CD14-positive monocyte (primary cell): ENCODE measurements around the gene ANKRD23. TPM values are rescaled to one million over a fixed set of nuclear protein-coding genes. Genes with fewer than 3 reads are reported as not detected.
A peak's percentile ranks its signal among the peaks of the same experiment; 100 is the strongest.

ENCODE experiments used
- DNase-seq, 3 donors: peaks; one replicate each; pipeline ENCODE4 v3.0.0-alpha.2; 2011 to 2022
- H2AFZ ChIP-seq: 2 replicates; pipeline ENCODE4 v1.6.0; 2012; ENCODE audit warnings: mild to moderate bottlenecking, low read depth, low read length, inconsistent platforms; ENCODE audit not compliant: insufficient read depth, poor library complexity, severe bottlenecking
- H3K27ac ChIP-seq, 2 donors: 1 replicate in 1 of 2; 2 replicates in 1 of 2; pipeline ENCODE4 v1.5.1; 2012 to 2013; ENCODE audit warnings: low read length in 2 of 2, control low read depth in 1 of 2, inconsistent platforms in 1 of 2, low read depth in 1 of 2, mild to moderate bottlenecking in 1 of 2
- H3K27me3 ChIP-seq, 2 donors: one replicate each; pipeline versions ENCODE4 v1.6.0 to v1.6.1; 2011 to 2013; ENCODE audit warnings: low read length in 2 of 2; ENCODE audit not compliant: control insufficient read depth in 2 of 2, insufficient read depth in 2 of 2
- H3K36me3 ChIP-seq, 2 donors: replicated peaks in 1 of 2; 1 replicate in 1 of 2; 2 replicates in 1 of 2; pipeline versions ENCODE4 v1.5.1 to v1.6.1; 2012 to 2013; ENCODE audit warnings: low read length in 2 of 2, control low read depth in 1 of 2, inconsistent platforms in 1 of 2, mild to moderate bottlenecking in 1 of 2; ENCODE audit not compliant: insufficient read depth in 2 of 2, control insufficient read depth in 1 of 2
- H3K4me1 ChIP-seq, 2 donors: 1 replicate in 1 of 2; 2 replicates in 1 of 2; pipeline versions ENCODE4 v1.5.1 to v1.6.1; 2012 to 2013; ENCODE audit warnings: low read length in 2 of 2, control low read depth in 1 of 2, inconsistent platforms in 1 of 2, mild to moderate bottlenecking in 1 of 2, moderate library complexity in 1 of 2; ENCODE audit not compliant: insufficient read depth in 2 of 2, control insufficient read depth in 1 of 2
- H3K4me2 ChIP-seq: replicated peaks from 2 replicates; pipeline ENCODE3; 2012; ENCODE audit warnings: low read length, moderate library complexity, mild to moderate bottlenecking; ENCODE audit not compliant: poor library complexity, severe bottlenecking; ENCODE audit errors: extremely low read depth
- H3K4me3 ChIP-seq, 3 experiments: fragments of 200-600 bp in 1 of 3; sonication (generic) in 1 of 3; replicated peaks in 1 of 3; 1 replicate in 2 of 3; 2 replicates in 1 of 3; pipeline ENCODE4 v1.5.1; 2011 to 2013; ENCODE audit warnings: low read length in 3 of 3, mild to moderate bottlenecking in 3 of 3, control low read depth in 2 of 3, low read depth in 2 of 3, inconsistent platforms in 1 of 3, moderate library complexity in 1 of 3
- H3K79me2 ChIP-seq: 2 replicates; pipeline ENCODE4 v1.6.0; 2012; ENCODE audit warnings: mild to moderate bottlenecking, control low read depth, inconsistent platforms, low read length, moderate library complexity; ENCODE audit not compliant: insufficient read depth
- H3K9ac ChIP-seq: 2 replicates; pipeline ENCODE4 v1.6.0; 2017; ENCODE audit warnings: low read length, mild to moderate bottlenecking; ENCODE audit not compliant: insufficient read depth, poor library complexity, severe bottlenecking
- H3K9me3 ChIP-seq, 2 donors: replicated peaks in 1 of 2; 1 replicate in 1 of 2; 2 replicates in 1 of 2; pipeline versions ENCODE4 v1.5.1 to v1.6.1; 2012 to 2013; ENCODE audit warnings: low read length in 2 of 2, control low read depth in 1 of 2; ENCODE audit not compliant: control insufficient read depth in 1 of 2, insufficient read depth in 1 of 2
- H4K20me1 ChIP-seq: 2 replicates; pipeline ENCODE4 v1.6.0; 2012; ENCODE audit warnings: mild to moderate bottlenecking, low read length, control low read depth, moderate library complexity; ENCODE audit not compliant: insufficient read depth
- H3K27ac Mint-ChIP-seq, 7 donors: one replicate each; pipeline ENCODE4 v1.8.0; 2020; ENCODE audit warnings: mild to moderate bottlenecking in 7 of 7, mixed read lengths in 7 of 7, moderate library complexity in 6 of 7, inconsistent platforms in 2 of 7
- H3K27me3 Mint-ChIP-seq, 3 donors: one replicate each; pipeline ENCODE4 v1.8.0; 2021 to 2022; ENCODE audit warnings: low read depth in 3 of 3, mild to moderate bottlenecking in 3 of 3, mixed read lengths in 3 of 3, moderate library complexity in 3 of 3, inconsistent platforms in 1 of 3
- H3K36me3 Mint-ChIP-seq, 2 donors: one replicate each; pipeline ENCODE4 v1.8.0; 2020; ENCODE audit warnings: mixed read lengths in 2 of 2, inconsistent platforms in 1 of 2, mild to moderate bottlenecking in 1 of 2
- H3K4me1 Mint-ChIP-seq: one replicate; pipeline ENCODE4 v1.8.0; 2020; ENCODE audit warnings: mild to moderate bottlenecking, mixed read lengths
- H3K4me3 Mint-ChIP-seq, 2 donors: one replicate each; pipeline ENCODE4 v1.8.0; 2020; ENCODE audit warnings: mild to moderate bottlenecking in 2 of 2, mixed read lengths in 2 of 2, moderate library complexity in 1 of 2
- H3K9me3 Mint-ChIP-seq, 7 donors: one replicate each; pipeline ENCODE4 v1.8.0; 2020 to 2022; ENCODE audit warnings: mixed read lengths in 7 of 7, mild to moderate bottlenecking in 6 of 7, moderate library complexity in 6 of 7, inconsistent platforms in 2 of 7
- CTCF ChIP-seq: fragments of 200-600 bp; IDR thresholded peaks from one replicate; pipeline ENCODE4 v1.8.0; 2022; ENCODE audit warnings: antibody characterized with exemption, mild to moderate bottlenecking
- WGBS: methylation state at CpG from one replicate; pipeline ENCODE4 v1.1.5; 2013; ENCODE audit warnings: missing lambda C conversion rate; ENCODE audit not compliant: insufficient coverage; 5-methylcytosine and 5-hydroxymethylcytosine counted together
- intact Hi-C, 2 donors: fragments of 100-400 bp; cut with micrococcal nuclease; formaldehyde crosslinking; loops; one replicate each; pipeline versions ENCODE4 v1.15.0 to v1.15.1; 2023
- polyA plus RNA-seq, 3 donors: library from polyadenylated mRNA; depleted of rRNA in 1 of 3; unstranded in 2 of 3; stranded (reverse) in 1 of 3; fragments of 300-500 nt in 2 of 3; fragments of >200 nt in 1 of 3; fragmentation: Illumina TruSeq in 2 of 3; gene quantifications; 1 replicate in 2 of 3; 2 replicates in 1 of 3; pipeline ENCODE4 v1.2.3, GENCODE V29; 2012 to 2021

ANKRD23 gene
- polyA plus RNA-seq, 3 donors = 1.4 TPM; not detected in 2

- H3K9ac ChIP-seq = no peak overlapping the region
- peak overlapping the region in 4 of 7 donors; percentile 16 to 89 (median 49) for H3K27ac Mint-ChIP-seq
- peaks cover 35% of the 10 kb centered on the region for H3K4me1 Mint-ChIP-seq
- H3K4me2 ChIP-seq = no peak overlapping the region
- peaks cover 26 to 83% of the 10 kb centered on the region in 2 donors for H3K27me3 ChIP-seq
- H3K27me3 Mint-ChIP-seq = peaks cover 57 to 96% (median 74%) of the 10 kb centered on the region in 3 donors
- H3K4me3 Mint-ChIP-seq = peak overlapping the region in 1 of 2 donors; percentile 67
- 29% methylated on average over 8 of the region's 8 CpGs for WGBS
- no peak overlapping the region for H3K4me3 ChIP-seq
- H3K36me3 Mint-ChIP-seq = peaks cover 0 to 2% of the 10 kb centered on the region in 2 donors
- TF ChIP-seq CTCF = no peak
- DNase-seq = peak; percentile 66 to 92 (median 77)
- no peak overlapping the region for H2AFZ ChIP-seq
- H3K9me3 ChIP-seq = peaks cover 0 to 10% of the 10 kb centered on the region in 2 donors
- H3K79me2 ChIP-seq = no peaks in the 10 kb centered on the region
- intact Hi-C loops = no loop called here
- H4K20me1 ChIP-seq = no peaks in the 10 kb centered on the region
- H3K36me3 ChIP-seq = no peaks in the 10 kb centered on the region
- peaks cover 31 to 43% of the 10 kb centered on the region in 2 donors for H3K4me1 ChIP-seq
- peaks cover 0 to 17% (median 0%) of the 10 kb centered on the region in 7 donors for H3K9me3 Mint-ChIP-seq
- H3K27ac ChIP-seq = no peak overlapping the region
These were observed 29.9 kb upstream of the ANKRD23 start for GRCh38 chr2:96873651-96874096.

- Histone ChIP-seq H3K9me3 (peaks cover 0 to 10% of the 10 kb centered on the region in 2 donors), H4K20me1 (no peaks in the 10 kb centered on the region), H3K27ac (no peak overlapping the region), H3K9ac (no peak overlapping the region), H2AFZ (no peak overlapping the region), H3K79me2 (no peaks in the 10 kb centered on the region), H3K4me1 (peaks cover 38 to 52% of the 10 kb centered on the region in 2 donors), H3K4me2 (no peak overlapping the region), H3K27me3 (peaks cover 26 to 82% of the 10 kb centered on the region in 2 donors), H3K36me3 (no peaks in the 10 kb centered on the region), H3K4me3 (no peak overlapping the region)
- peaks cover 55 to 96% (median 71%) of the 10 kb centered on the region in 3 donors for H3K27me3 Mint-ChIP-seq
- WGBS = 100% methylated on average over 3 of the region's 14 CpGs
- peak overlapping the region in 1 of 2 donors; percentile 80 for H3K4me3 Mint-ChIP-seq
- no peak for TF ChIP-seq CTCF
- DNase-seq = peak in 1 of 3 donors; percentile 40
- peaks cover 0 to 17% (median 0%) of the 10 kb centered on the region in 7 donors for H3K9me3 Mint-ChIP-seq
- H3K36me3 Mint-ChIP-seq = peaks cover 0 to 2% of the 10 kb centered on the region in 2 donors
- no peak overlapping the region for H3K27ac Mint-ChIP-seq
- peaks cover 41% of the 10 kb centered on the region for H3K4me1 Mint-ChIP-seq
- intact Hi-C loops = no loop called here
These were observed 28.9 kb upstream of the ANKRD23 start for GRCh38 chr2:96872591-96873349.
